ENCODE measurements around the gene TIAM1.

The TIAM1 gene

DNA sequence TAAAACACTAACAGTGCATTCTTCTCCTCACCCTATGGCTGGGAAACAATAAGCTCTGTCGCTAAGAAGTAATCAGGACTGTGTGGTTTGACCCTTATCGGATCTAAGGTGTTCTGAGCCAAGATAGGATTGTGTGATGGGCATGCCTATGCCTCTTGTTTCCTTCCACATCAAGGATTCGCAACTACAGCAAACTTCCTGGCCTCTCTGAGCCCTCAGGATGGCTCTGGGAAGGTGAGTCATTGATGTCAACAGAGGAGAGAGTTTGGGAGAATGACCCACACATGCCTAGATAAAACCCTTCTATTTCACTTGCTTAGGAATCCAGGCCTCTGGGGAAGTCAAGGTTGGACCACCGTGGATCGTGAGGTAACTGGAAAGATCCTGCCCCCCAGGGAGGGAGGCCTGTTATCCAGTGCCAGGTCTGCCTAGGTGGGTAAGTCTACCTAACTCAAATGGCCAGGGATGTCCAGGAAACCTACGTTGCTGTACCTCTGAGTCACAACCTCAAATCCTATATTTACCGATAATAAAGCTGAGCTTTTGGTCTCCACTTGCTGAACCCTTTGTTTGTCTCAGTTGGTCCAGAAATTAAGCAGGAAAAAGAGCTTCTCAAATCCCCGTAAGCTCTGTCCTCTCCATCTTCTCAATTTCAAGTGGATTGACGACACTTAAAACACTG, 27.4 kb downstream of the TIAM1 start:
- Histone ChIP-seq H2AFZ (ENCODE audit: insufficient read depth, low read length, poor library complexity) (no peak overlapping the region), H3K4me3 (ENCODE audit: low read depth, low read length) (no peak overlapping the region), H4K91ac (ENCODE audit: low read depth, low read length) (no peak overlapping the region), H3K9ac (ENCODE audit: low read length) (no peak overlapping the region), H3K9me3 (ENCODE audit: insufficient read depth, low read depth, low read length) (peaks cover 1% of the 10 kb centered on the region), H3K4ac (ENCODE audit: low read depth, low read length) (no peak overlapping the region), H3K18ac (ENCODE audit: low read length) (no peak overlapping the region), H3K4me1 (ENCODE audit: control insufficient read depth in 1 of 2, insufficient read depth in 2 of 2, low read length in 2 of 2) (peaks cover 0 to 2% of the 10 kb centered on the region in 2 experiments), H3K79me1 (ENCODE audit: low read length) (no peaks in the 10 kb centered on the region), H4K12ac (ENCODE audit: low read depth, low read length) (no peak overlapping the region), H2BK120ac (ENCODE audit: insufficient read depth, low read length, poor library complexity) (no peak overlapping the region), H3K79me2 (ENCODE audit: control insufficient read depth, insufficient read depth, low read length, poor library complexity) (no peaks in the 10 kb centered on the region), H3K23ac (ENCODE audit: low read length) (no peak overlapping the region), H2BK12ac (ENCODE audit: low read length) (no peak overlapping the region), H3K27ac (ENCODE audit: low read depth, low read length) (no peak overlapping the region), H4K8ac (ENCODE audit: low read depth, low read length) (no peak overlapping the region), H3K14ac (ENCODE audit: low read length) (no peak overlapping the region), H3K27me3 (ENCODE audit: insufficient read depth, low read length) (no peaks in the 10 kb centered on the region), H3K4me2 (ENCODE audit: low read length) (no peak overlapping the region), H2AK5ac (ENCODE audit: low read length) (no peak overlapping the region), H2BK5ac (ENCODE audit: low read depth, low read length, poor library complexity) (no peak overlapping the region), H3K36me3 (ENCODE audit: control insufficient read depth in 1 of 2, insufficient read depth in 2 of 2, low read length in 2 of 2) (peaks cover 0 to 2% of the 10 kb centered on the region in 2 experiments)
- no CpG with 5 or more reads among the region's 9 CpGs for WGBS (ENCODE audit: extremely low coverage, insufficient coverage, insufficient read length)
- peak; percentile 80 to 91 for DNase-seq

DNA sequence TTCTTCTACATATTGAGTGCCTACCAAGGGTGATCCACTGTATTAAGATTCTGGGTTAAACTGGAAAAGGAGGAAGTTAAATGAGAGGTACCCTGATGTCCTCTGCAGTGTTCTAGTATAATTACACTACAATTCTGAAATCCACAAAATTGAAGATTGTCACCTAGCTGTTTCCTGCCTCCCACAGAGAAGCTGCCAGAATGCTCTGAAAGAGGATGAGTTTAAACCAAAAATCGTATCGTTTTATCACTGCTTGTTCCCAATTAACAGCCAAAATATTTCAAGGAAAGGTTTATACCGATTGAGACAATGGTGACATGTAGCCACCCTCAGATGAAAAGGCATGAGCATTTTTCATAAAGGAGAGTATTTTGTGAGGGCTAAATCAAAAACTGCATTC, 28.0 kb downstream of the TIAM1 start:
- Histone ChIP-seq H3K4me3 (ENCODE audit: low read depth, low read length) (no peak overlapping the region), H2AK5ac (ENCODE audit: low read length) (no peak overlapping the region), H3K4me1 (ENCODE audit: control insufficient read depth in 1 of 2, insufficient read depth in 2 of 2, low read length in 2 of 2) (peaks cover 0 to 2% of the 10 kb centered on the region in 2 experiments), H3K4me2 (ENCODE audit: low read length) (no peak overlapping the region), H3K14ac (ENCODE audit: low read length) (no peak overlapping the region), H3K9me3 (ENCODE audit: insufficient read depth, low read depth, low read length) (peaks cover 1% of the 10 kb centered on the region), H2BK12ac (ENCODE audit: low read length) (no peak overlapping the region), H2BK120ac (ENCODE audit: insufficient read depth, low read length, poor library complexity) (no peak overlapping the region), H4K8ac (ENCODE audit: low read depth, low read length) (no peak overlapping the region), H3K23ac (ENCODE audit: low read length) (no peak overlapping the region), H3K4ac (ENCODE audit: low read depth, low read length) (no peak overlapping the region), H3K79me1 (ENCODE audit: low read length) (no peaks in the 10 kb centered on the region), H3K27me3 (ENCODE audit: insufficient read depth, low read length) (no peaks in the 10 kb centered on the region), H4K91ac (ENCODE audit: low read depth, low read length) (no peak overlapping the region), H2BK5ac (ENCODE audit: low read depth, low read length, poor library complexity) (no peak overlapping the region), H3K79me2 (ENCODE audit: control insufficient read depth, insufficient read depth, low read length, poor library complexity) (no peaks in the 10 kb centered on the region), H3K36me3 (ENCODE audit: control insufficient read depth in 1 of 2, insufficient read depth in 2 of 2, low read length in 2 of 2) (peaks cover 0 to 2% of the 10 kb centered on the region in 2 experiments), H3K18ac (ENCODE audit: low read length) (no peak overlapping the region), H3K9ac (ENCODE audit: low read length) (no peak overlapping the region), H3K27ac (ENCODE audit: low read depth, low read length) (no peak overlapping the region), H2AFZ (ENCODE audit: insufficient read depth, low read length, poor library complexity) (no peak overlapping the region), H4K12ac (ENCODE audit: low read depth, low read length) (no peak overlapping the region)
- DNase-seq = no peak
- no CpG with 5 or more reads among the region's 3 CpGs for WGBS (ENCODE audit: extremely low coverage, insufficient coverage, insufficient read length)

DNA sequence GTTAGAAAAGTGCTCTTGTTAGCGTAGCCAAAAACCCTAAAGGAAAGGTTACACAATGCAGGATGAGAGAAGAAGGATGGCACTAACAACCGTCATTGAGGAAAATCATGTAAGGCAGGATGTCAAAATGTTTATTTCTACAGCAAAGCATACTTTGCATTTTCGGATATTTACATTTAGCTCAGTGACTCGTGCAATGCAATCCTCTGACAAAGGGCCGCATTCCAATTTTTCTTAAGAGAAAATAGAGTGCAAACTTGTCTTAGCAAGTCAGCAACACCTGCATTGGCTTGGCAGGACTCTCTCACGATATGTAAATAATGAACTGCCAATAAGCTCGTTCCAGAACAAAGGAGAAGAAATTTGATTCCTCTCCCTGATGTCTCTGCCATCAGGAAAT, 33.3 kb downstream of the TIAM1 start:
- H3K79me1 ChIP-seq (ENCODE audit: low read length) = no peaks in the 10 kb centered on the region
- no peak overlapping the region for H3K18ac ChIP-seq (ENCODE audit: low read length)
- no peaks in the 10 kb centered on the region for H3K4me1 ChIP-seq (ENCODE audit: control insufficient read depth in 1 of 2, insufficient read depth in 2 of 2, low read length in 2 of 2)
- no peak overlapping the region for H3K4ac ChIP-seq (ENCODE audit: low read depth, low read length)
- no peak overlapping the region for H4K91ac ChIP-seq (ENCODE audit: low read depth, low read length)
- no peak overlapping the region for H2AK5ac ChIP-seq (ENCODE audit: low read length)
- no peaks in the 10 kb centered on the region for H3K79me2 ChIP-seq (ENCODE audit: control insufficient read depth, insufficient read depth, low read length, poor library complexity)
- H2BK5ac ChIP-seq (ENCODE audit: low read depth, low read length, poor library complexity) = no peak overlapping the region
- no peak overlapping the region for H4K8ac ChIP-seq (ENCODE audit: low read depth, low read length)
- peaks cover 0 to 2% of the 10 kb centered on the region in 2 experiments for H3K36me3 ChIP-seq (ENCODE audit: control insufficient read depth in 1 of 2, insufficient read depth in 2 of 2, low read length in 2 of 2)
- no peak overlapping the region for H3K4me3 ChIP-seq (ENCODE audit: low read depth, low read length)
- no peak overlapping the region for H2BK12ac ChIP-seq (ENCODE audit: low read length)
- no peak overlapping the region for H3K9ac ChIP-seq (ENCODE audit: low read length)
- H3K23ac ChIP-seq (ENCODE audit: low read length) = no peak overlapping the region
- H3K4me2 ChIP-seq (ENCODE audit: low read length) = no peak overlapping the region
- WGBS (ENCODE audit: extremely low coverage, insufficient coverage, insufficient read length) = no CpG with 5 or more reads among the region's 7 CpGs
- H3K14ac ChIP-seq (ENCODE audit: low read length) = no peak overlapping the region
- no peak overlapping the region for H2BK120ac ChIP-seq (ENCODE audit: insufficient read depth, low read length, poor library complexity)
- no peaks in the 10 kb centered on the region for H3K27me3 ChIP-seq (ENCODE audit: insufficient read depth, low read length)
- H2AFZ ChIP-seq (ENCODE audit: insufficient read depth, low read length, poor library complexity) = no peak overlapping the region
- DNase-seq = peak; percentile 67 to 89
- H4K12ac ChIP-seq (ENCODE audit: low read depth, low read length) = no peak overlapping the region
- no peak overlapping the region for H3K27ac ChIP-seq (ENCODE audit: low read depth, low read length)
- no peaks in the 10 kb centered on the region for H3K9me3 ChIP-seq (ENCODE audit: insufficient read depth, low read depth, low read length)

DNA sequence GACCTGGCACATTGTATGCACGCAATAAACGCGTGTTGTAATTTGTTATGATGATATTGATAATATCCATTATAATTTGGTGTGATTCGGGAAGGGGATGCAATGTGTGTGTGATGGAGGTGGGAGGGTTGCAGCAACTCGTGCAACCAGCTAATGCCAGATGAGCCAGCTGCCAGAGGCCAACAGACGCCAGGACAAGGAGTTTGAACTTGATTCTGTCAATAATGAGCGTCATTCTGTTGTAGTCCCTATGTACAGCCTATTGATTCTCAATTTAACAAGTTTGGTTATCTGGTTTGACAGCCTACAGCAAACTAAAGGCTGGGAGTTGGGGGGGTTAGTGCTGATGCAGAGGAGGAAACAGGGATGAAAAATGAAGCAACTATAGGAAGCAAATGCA, 35.5 kb downstream of the TIAM1 start:
- no peaks in the 10 kb centered on the region for H3K4me1 ChIP-seq (ENCODE audit: control insufficient read depth in 1 of 2, insufficient read depth in 2 of 2, low read length in 2 of 2)
- H3K36me3 ChIP-seq (ENCODE audit: control insufficient read depth in 1 of 2, insufficient read depth in 2 of 2, low read length in 2 of 2) = peaks cover 0 to under 1% of the 10 kb centered on the region in 2 experiments
- DNase-seq = no peak
- H3K79me1 ChIP-seq (ENCODE audit: low read length) = no peaks in the 10 kb centered on the region
- no peak overlapping the region for H3K27ac ChIP-seq (ENCODE audit: low read depth, low read length)
- H4K91ac ChIP-seq (ENCODE audit: low read depth, low read length) = no peak overlapping the region
- WGBS (ENCODE audit: extremely low coverage, insufficient coverage, insufficient read length) = 100% methylated on average over 3 of the region's 7 CpGs
- no peak overlapping the region for H4K12ac ChIP-seq (ENCODE audit: low read depth, low read length)
- H2AK5ac ChIP-seq (ENCODE audit: low read length) = no peak overlapping the region
- H2BK5ac ChIP-seq (ENCODE audit: low read depth, low read length, poor library complexity) = no peak overlapping the region
- H2BK12ac ChIP-seq (ENCODE audit: low read length) = no peak overlapping the region
- H3K4ac ChIP-seq (ENCODE audit: low read depth, low read length) = no peak overlapping the region
- no peaks in the 10 kb centered on the region for H3K9me3 ChIP-seq (ENCODE audit: insufficient read depth, low read depth, low read length)
- H3K4me3 ChIP-seq (ENCODE audit: low read depth, low read length) = no peak overlapping the region
- no peaks in the 10 kb centered on the region for H3K27me3 ChIP-seq (ENCODE audit: insufficient read depth, low read length)
- no peak overlapping the region for H3K23ac ChIP-seq (ENCODE audit: low read length)
- H2BK120ac ChIP-seq (ENCODE audit: insufficient read depth, low read length, poor library complexity) = no peak overlapping the region
- H2AFZ ChIP-seq (ENCODE audit: insufficient read depth, low read length, poor library complexity) = no peak overlapping the region
- H3K18ac ChIP-seq (ENCODE audit: low read length) = no peak overlapping the region
- no peak overlapping the region for H3K4me2 ChIP-seq (ENCODE audit: low read length)
- H3K9ac ChIP-seq (ENCODE audit: low read length) = no peak overlapping the region
- no peak overlapping the region for H3K14ac ChIP-seq (ENCODE audit: low read length)
- H3K79me2 ChIP-seq (ENCODE audit: control insufficient read depth, insufficient read depth, low read length, poor library complexity) = no peaks in the 10 kb centered on the region
- no peak overlapping the region for H4K8ac ChIP-seq (ENCODE audit: low read depth, low read length)

All from trophoblast cell (in vitro differentiated cells and primary cell).